Measurements from ENCODE around the gene NIPBL. TPM values are rescaled to one million over a fixed set of nuclear protein-coding genes. Genes with fewer than 3 reads are reported as not detected.

The NIPBL gene
- total and polyA plus RNA-seq, 2 of the 13 experiments (the other 11 are each of a cell fraction or from before 2014, with no cell fraction given), result 12.3 to 32.3 TPM

DNA sequence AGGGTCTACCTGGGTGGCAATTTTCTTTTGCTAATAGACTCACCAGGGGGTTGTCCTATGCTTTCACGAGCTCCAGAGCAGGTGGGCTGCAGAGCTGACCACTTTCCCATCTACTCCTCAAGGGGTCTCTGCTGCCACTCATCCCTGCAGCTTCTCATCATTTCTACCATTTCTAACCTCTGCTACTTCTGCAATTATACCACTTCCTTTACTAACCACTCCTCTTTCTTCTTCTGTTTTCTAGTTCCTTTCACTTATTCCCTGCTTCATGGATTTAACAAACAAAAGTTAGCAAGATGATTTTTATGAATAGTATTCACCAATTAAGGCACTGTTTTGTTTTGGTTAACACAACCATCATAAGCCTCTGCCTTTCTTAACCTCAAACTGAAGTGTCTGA, 34.5 kb upstream of the NIPBL start:
- TF ChIP-seq ZNF329 (CRISPR knock-in tag; IDR thresholded peaks at IDR 0.05; ENCODE audit: low read depth) (no peak), HNRNPLL (IDR thresholded peaks at IDR 0.05; ENCODE audit: low read depth, low read length, poor library complexity, severe bottlenecking) (no peak), ZNF747 (CRISPR knock-in tag; IDR thresholded peaks at IDR 0.05; ENCODE audit: borderline replicate concordance) (no peak), SMARCC2 (IDR thresholded peaks at IDR 0.05) (no peak), ZNF333 (CRISPR knock-in tag; IDR thresholded peaks at IDR 0.05; ENCODE audit: borderline replicate concordance) (no peak), TRIM24 (CRISPR knock-in tag; IDR thresholded peaks at IDR 0.05) (no peak), ZNF382 (CRISPR knock-in tag; IDR thresholded peaks at IDR 0.05; ENCODE audit: borderline replicate concordance) (no peak), ESRRA (CRISPR knock-in tag; IDR thresholded peaks at IDR 0.05; ENCODE audit: low read depth) (no peak), ZNF629 (CRISPR knock-in tag; conservative IDR thresholded peaks at IDR 0.05) (no peak)
- WGBS (ENCODE audit: low lambda C conversion rate), result 0% methylated on average over 1 of the region's 1 CpG
- Histone ChIP-seq H3K9me3 (ENCODE audit: low read length) (no peaks in the 10 kb centered on the region), H3K79me2 (ENCODE audit: insufficient read depth, low read length) (no peaks in the 10 kb centered on the region), H3K4me2 (ENCODE audit: low read depth, low read length) (no peak overlapping the region), H3K9ac (ENCODE audit: insufficient read depth, low read depth, low read length) (no peak overlapping the region), H3K36me3 (replicated peaks in 1 of 2; ENCODE audit: control insufficient read depth in 1 of 2, insufficient read depth in 2 of 2, low read length in 2 of 2) (no peaks in the 10 kb centered on the region), H4K20me1 (ENCODE audit: insufficient read depth, low read length) (no peaks in the 10 kb centered on the region), H3K27me3 (ENCODE audit: control insufficient read depth in 1 of 2, insufficient read depth in 2 of 2, low read length in 2 of 2) (no peaks in the 10 kb centered on the region), H3K27ac (ENCODE audit: extremely low read length, insufficient read depth, low read length) (no peak overlapping the region), H2AFZ (ENCODE audit: low read length) (no peak overlapping the region), H3K4me1 (ENCODE audit: insufficient read depth, low read length) (no peaks in the 10 kb centered on the region), H3K4me3 (replicated peaks in 1 of 3; ENCODE audit: insufficient read depth in 1 of 3, low read depth in 2 of 3, low read length in 3 of 3) (no peak overlapping the region)
- ChIA-PET POLR2A (no interaction called here), CTCF (ENCODE audit: low intra/inter-chr PET ratio, low total read pairs) (no interaction called here)
- in situ Hi-C loops (cut with HindIII; ENCODE audit: extremely low pct_ligation_motif_present, low pct_unique_long_range_greater_than_20kb), result no loop called here
- no peak for ATAC-seq
- DNase-seq (ENCODE audit: low spot score), result no peak
- no TSS peak for BruUV-seq (replicated peaks)
- FAIRE-seq, result no peak
- intact Hi-C loops (cut with micrococcal nuclease; ENCODE audit: unreplicated experiment), result no loop called here

DNA sequence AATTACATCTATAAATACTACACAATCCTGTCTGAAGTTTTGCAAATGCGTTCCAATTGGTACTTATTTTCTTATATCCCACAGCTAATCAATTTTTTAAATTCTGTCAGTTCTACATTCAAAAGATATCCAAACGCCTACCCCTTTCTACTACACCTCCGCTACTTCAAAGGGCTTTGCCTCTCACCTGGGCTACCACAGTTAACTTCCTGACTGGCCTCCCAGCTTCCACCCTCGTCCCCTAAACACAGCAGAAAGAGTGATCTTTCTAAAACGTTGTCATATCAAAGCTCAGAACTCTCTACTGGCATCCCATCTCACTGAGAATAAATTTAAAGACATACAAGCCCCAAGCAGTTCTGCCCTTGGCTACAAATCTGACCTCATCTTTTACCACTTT, 32.3 kb upstream of the NIPBL start:
- ATAC-seq (no peak), DNase-seq (ENCODE audit: low spot score) (no peak), FAIRE-seq (no peak)
- no peak overlapping the region for H3K4me2 ChIP-seq (ENCODE audit: low read depth, low read length)
- H4K20me1 ChIP-seq (ENCODE audit: insufficient read depth, low read length), result no peaks in the 10 kb centered on the region
- no peak overlapping the region for H3K27ac ChIP-seq (ENCODE audit: extremely low read length, insufficient read depth, low read length)
- ChIA-PET CTCF (ENCODE audit: low intra/inter-chr PET ratio, low total read pairs) (no interaction called here), POLR2A (no interaction called here)
- H3K79me2 ChIP-seq (ENCODE audit: insufficient read depth, low read length), result no peaks in the 10 kb centered on the region
- intact Hi-C loops (cut with micrococcal nuclease; ENCODE audit: unreplicated experiment) (no loop called here), in situ Hi-C loops (cut with HindIII; ENCODE audit: extremely low pct_ligation_motif_present, low pct_unique_long_range_greater_than_20kb) (no loop called here)
- H2AFZ ChIP-seq (ENCODE audit: low read length), result no peak overlapping the region
- no peak overlapping the region for H3K4me3 ChIP-seq (replicated peaks in 1 of 3; ENCODE audit: insufficient read depth in 1 of 3, low read depth in 2 of 3, low read length in 3 of 3)
- no peaks in the 10 kb centered on the region; a peak in 1 of 5 replicates for H3K27me3 ChIP-seq (ENCODE audit: control insufficient read depth in 1 of 2, insufficient read depth in 2 of 2, low read length in 2 of 2)
- no peaks in the 10 kb centered on the region for H3K36me3 ChIP-seq (replicated peaks in 1 of 2; ENCODE audit: control insufficient read depth in 1 of 2, insufficient read depth in 2 of 2, low read length in 2 of 2)
- WGBS (ENCODE audit: low lambda C conversion rate), result 16% methylated on average over 5 of the region's 5 CpGs
- no peaks in the 10 kb centered on the region for H3K4me1 ChIP-seq (ENCODE audit: insufficient read depth, low read length)
- no TSS peak for BruUV-seq (replicated peaks)
- H3K9ac ChIP-seq (ENCODE audit: insufficient read depth, low read depth, low read length), result no peak overlapping the region
- no peaks in the 10 kb centered on the region for H3K9me3 ChIP-seq (ENCODE audit: low read length)
- TF ChIP-seq ADNP (CRISPR knock-in tag; IDR thresholded peaks at IDR 0.05) (no peak), PAX8 (CRISPR knock-in tag; IDR thresholded peaks at IDR 0.05; ENCODE audit: borderline replicate concordance) (no peak), GABPB1 (CRISPR knock-in tag; IDR thresholded peaks at IDR 0.05) (no peak), MTA1 (CRISPR knock-in tag; IDR thresholded peaks at IDR 0.05; ENCODE audit: borderline replicate concordance) (no peak), NFIC (IDR thresholded peaks at IDR 0.05; ENCODE audit: low read length) (no peak), ZSCAN31 (CRISPR knock-in tag; IDR thresholded peaks at IDR 0.05; ENCODE audit: low read depth) (no peak), SNAI1 (CRISPR knock-in tag; IDR thresholded peaks at IDR 0.05; ENCODE audit: borderline replicate concordance) (no peak), SNAPC2 (CRISPR knock-in tag; IDR thresholded peaks at IDR 0.05) (no peak), HDAC2 (CRISPR knock-in tag; IDR thresholded peaks at IDR 0.05) (no peak), GZF1 (CRISPR knock-in tag; IDR thresholded peaks at IDR 0.05) (no peak), ZNF703 (CRISPR knock-in tag; IDR thresholded peaks at IDR 0.05; ENCODE audit: borderline replicate concordance) (no peak), TEAD2 (CRISPR knock-in tag; IDR thresholded peaks at IDR 0.05) (no peak)
- TF ChIP-seq, protein P1, sequence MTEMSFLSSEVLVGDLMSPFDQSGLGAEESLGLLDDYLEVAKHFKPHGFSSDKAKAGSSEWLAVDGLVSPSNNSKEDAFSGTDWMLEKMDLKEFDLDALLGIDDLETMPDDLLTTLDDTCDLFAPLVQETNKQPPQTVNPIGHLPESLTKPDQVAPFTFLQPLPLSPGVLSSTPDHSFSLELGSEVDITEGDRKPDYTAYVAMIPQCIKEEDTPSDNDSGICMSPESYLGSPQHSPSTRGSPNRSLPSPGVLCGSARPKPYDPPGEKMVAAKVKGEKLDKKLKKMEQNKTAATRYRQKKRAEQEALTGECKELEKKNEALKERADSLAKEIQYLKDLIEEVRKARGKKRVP (CRISPR knock-in tag; IDR thresholded peaks at IDR 0.05), result no peak

All from HepG2 (cell line).